Liver (tissue), 9 donors: ENCODE data around the gene ZNF689. TPM values are rescaled to one million over a fixed set of nuclear protein-coding genes. Genes with fewer than 3 reads are reported as not detected.
A peak's percentile ranks its signal among the peaks of the same experiment; 100 is the strongest.

Experiments used
- DNase-seq: peaks from one replicate; pipeline ENCODE4 v3.0.0-alpha.2; 2017; ENCODE audit warnings: low spot score
- H3K27ac ChIP-seq, 2 donors: one replicate each; pipeline ENCODE4 v1.7.0; 2013; ENCODE audit warnings: inconsistent platforms in 2 of 2, low read length in 2 of 2, control low read depth in 1 of 2, low read depth in 1 of 2, mild to moderate bottlenecking in 1 of 2
- H3K27me3 ChIP-seq, 4 donors: one replicate each; pipeline versions ENCODE4 v1.6.1 to v1.7.0; 2013; ENCODE audit warnings: low read length in 3 of 4, inconsistent platforms in 1 of 4, mild to moderate bottlenecking in 1 of 4, moderate library complexity in 1 of 4; ENCODE audit not compliant: control insufficient read depth in 4 of 4, insufficient read depth in 4 of 4
- H3K36me3 ChIP-seq, 4 donors: one replicate each; pipeline versions ENCODE4 v1.6.1 to v1.7.0; 2013; ENCODE audit warnings: low read length in 3 of 4, mild to moderate bottlenecking in 3 of 4, low read depth in 1 of 4, moderate library complexity in 1 of 4; ENCODE audit not compliant: control insufficient read depth in 4 of 4, insufficient read depth in 3 of 4
- H3K4me1 ChIP-seq, 4 donors: one replicate each; pipeline versions ENCODE4 v1.6.1 to v1.7.0; 2013; ENCODE audit warnings: low read length in 3 of 4, mild to moderate bottlenecking in 3 of 4, moderate library complexity in 1 of 4; ENCODE audit not compliant: control insufficient read depth in 4 of 4, insufficient read depth in 4 of 4
- H3K4me3 ChIP-seq, 3 donors: one replicate each; pipeline versions ENCODE4 v1.6.1 to v1.7.0; 2013; ENCODE audit warnings: low read length in 3 of 3, control low read depth in 1 of 3, low read depth in 1 of 3, mild to moderate bottlenecking in 1 of 3
- H3K9ac ChIP-seq, 2 donors: one replicate each; pipeline ENCODE4 v1.7.0; 2013; ENCODE audit warnings: low read length in 2 of 2, mild to moderate bottlenecking in 2 of 2, moderate library complexity in 2 of 2, control low read depth in 1 of 2, low read depth in 1 of 2
- H3K9me3 ChIP-seq, 4 donors: one replicate each; pipeline versions ENCODE4 v1.6.1 to v1.7.0; 2013; ENCODE audit warnings: low read length in 3 of 4; ENCODE audit not compliant: control insufficient read depth in 4 of 4
- ATF3 ChIP-seq: IDR thresholded peaks from 2 replicates; pipeline ENCODE4 v1.6.1; 2016; ENCODE audit warnings: antibody characterized with exemption
- EGR1 ChIP-seq, 2 donors: IDR thresholded peaks; 2 replicates each; pipeline ENCODE4 v1.6.1; 2016 to 2018; ENCODE audit warnings: antibody characterized with exemption in 2 of 2, low read depth in 2 of 2
- FOXA1 ChIP-seq: IDR thresholded peaks from 2 replicates; pipeline ENCODE4 v1.6.1; 2016; ENCODE audit warnings: antibody characterized with exemption
- FOXA2 ChIP-seq: IDR thresholded peaks from 2 replicates; pipeline ENCODE4 v1.6.1; 2016; ENCODE audit warnings: antibody characterized with exemption
- GABPA ChIP-seq, 2 donors: IDR thresholded peaks in 1 of 2; conservative IDR thresholded peaks in 1 of 2; 2 replicates each; pipeline ENCODE4 v1.6.1; 2016; ENCODE audit warnings: antibody characterized with exemption in 2 of 2, mild to moderate bottlenecking in 1 of 2, moderate library complexity in 1 of 2
- HNF4A ChIP-seq, 2 donors: conservative IDR thresholded peaks; 2 replicates each; pipeline ENCODE4 v1.6.1; 2016; ENCODE audit warnings: antibody characterized with exemption in 2 of 2, mild to moderate bottlenecking in 2 of 2
- HNF4G ChIP-seq: IDR thresholded peaks from 2 replicates; pipeline ENCODE4 v1.6.1; 2016; ENCODE audit warnings: antibody characterized with exemption
- JUND ChIP-seq, 2 donors: IDR thresholded peaks; 2 replicates each; pipeline ENCODE4 v1.6.1; 2016; ENCODE audit warnings: antibody characterized with exemption in 2 of 2
- MAX ChIP-seq: IDR thresholded peaks from 2 replicates; pipeline ENCODE4 v1.6.1; 2016; ENCODE audit warnings: antibody characterized with exemption
- NR2F2 ChIP-seq: IDR thresholded peaks from 2 replicates; pipeline ENCODE4 v1.6.1; 2016; ENCODE audit warnings: antibody characterized with exemption
- RAD21 ChIP-seq, 2 donors: IDR thresholded peaks; 2 replicates each; pipeline ENCODE4 v1.6.1; 2016; ENCODE audit warnings: antibody characterized with exemption in 2 of 2, mild to moderate bottlenecking in 2 of 2
- REST ChIP-seq: IDR thresholded peaks from 2 replicates; pipeline ENCODE4 v1.6.1; 2016; ENCODE audit warnings: antibody characterized with exemption, mild to moderate bottlenecking
- RXRA ChIP-seq, 2 donors: IDR thresholded peaks; 2 replicates each; pipeline ENCODE4 v1.6.1; 2017 to 2018; ENCODE audit warnings: antibody characterized with exemption in 2 of 2, mild to moderate bottlenecking in 1 of 2
- SP1 ChIP-seq: IDR thresholded peaks from 2 replicates; pipeline ENCODE4 v1.6.1; 2018; ENCODE audit warnings: antibody characterized with exemption, mild to moderate bottlenecking
- TAF1 ChIP-seq: conservative IDR thresholded peaks from 2 replicates; pipeline ENCODE4 v1.6.1; 2016; ENCODE audit warnings: antibody characterized with exemption, mild to moderate bottlenecking
- YY1 ChIP-seq: IDR thresholded peaks from 2 replicates; pipeline ENCODE4 v1.6.1; 2016; ENCODE audit warnings: antibody characterized with exemption, mild to moderate bottlenecking
- ZBTB33 ChIP-seq: IDR thresholded peaks from 2 replicates; pipeline ENCODE4 v1.6.1; 2016; ENCODE audit warnings: antibody characterized with exemption
- WGBS: extraction: QIAGEN DNeasy Blood & Tissue Kit; methylation state at CpG from one replicate; pipeline ENCODE4 v1.1.7; 2013; 5-methylcytosine and 5-hydroxymethylcytosine counted together
- polyA plus RNA-seq, 2 donors: library from polyadenylated mRNA; stranded (reverse) in 1 of 2; unstranded in 1 of 2; fragments of 200-250 nt in 1 of 2; fragments of >200 nt in 1 of 2; fragmentation: Nextera tagmentation in 1 of 2; extraction: Ambion mirVana in 1 of 2; gene quantifications; one replicate each; pipeline versions ENCODE4 v1.2.1 to v1.2.3, GENCODE V29; 2013 to 2015
- total RNA-seq, 2 donors: library from RNA; depleted of rRNA; stranded (reverse); fragments of >200 nt; gene quantifications; one replicate each; pipeline ENCODE4 v1.2.3, GENCODE V29; 2014
- donor health status: healthy.
- donor health status: healthy.
- donor health status: healthy.
- donor health status: healthy.
- donor health status: healthy.

Gene ZNF689
- total and polyA plus RNA-seq, 4 donors = 2.6 to 5.8 (median 4.3) TPM

GRCh38 chr16:30658731-30659506 is 48.7 kb upstream of the ZNF689 start:
- TF ChIP-seq TAF1 = peak; percentile 35
- peak; percentile 50 to 68 for TF ChIP-seq HNF4A (conservative IDR thresholded peaks at IDR 0.05)
- TF ChIP-seq MAX = peak; percentile 74
- no peak for TF ChIP-seq ATF3
- TF ChIP-seq HNF4G = peak; percentile 60
- no peak for TF ChIP-seq YY1
- TF ChIP-seq JUND (IDR thresholded peaks at IDR 0.05) = peak; percentile 17 to 54
- peak in 1 of 2 donors; percentile 5 for TF ChIP-seq RXRA (IDR thresholded peaks at IDR 0.05)
- TF ChIP-seq ZBTB33 = no peak
- no peak for TF ChIP-seq REST
- no peak for TF ChIP-seq SP1
- H3K9me3 ChIP-seq = no peaks in the 10 kb centered on the region
- H3K27me3 ChIP-seq = no peaks in the 10 kb centered on the region
- peak overlapping the region; percentile 93 to 95 for H3K27ac ChIP-seq
- H3K9ac ChIP-seq = peak overlapping the region; percentile 94
- DNase-seq = no peak
- H3K36me3 ChIP-seq = peaks cover 15 to 43% (median 34%) of the 10 kb centered on the region in 4 donors
- H3K4me1 ChIP-seq = peaks cover 3 to 37% (median 31%) of the 10 kb centered on the region in 4 donors
- under 1% methylated on average over 64 of the region's 64 CpGs for WGBS
- peak overlapping the region; percentile 65 to 88 (median 83) for H3K4me3 ChIP-seq

- H3K27me3 ChIP-seq = no peaks in the 10 kb centered on the region
- peak within 1 kb of the TSS; percentile 94 for H3K9ac ChIP-seq
- peak within 1 kb of the TSS; percentile 93 to 95 for H3K27ac ChIP-seq
- H3K9me3 ChIP-seq = no peaks in the 10 kb centered on the region
- under 1% methylated on average over 86 of the region's 86 CpGs for WGBS
- peak within 1 kb of the TSS; percentile 77 to 88 (median 83) for H3K4me3 ChIP-seq
- peaks cover 3 to 33% (median 29%) of the 10 kb centered on the region in 4 donors for H3K4me1 ChIP-seq
- H3K36me3 ChIP-seq = peaks cover 15 to 39% (median 28%) of the 10 kb centered on the region in 4 donors
- peak; percentile 99 for DNase-seq
- peak; percentile 19 for TF ChIP-seq FOXA2
- TF ChIP-seq RXRA (IDR thresholded peaks at IDR 0.05) = peak; percentile 21 to 48
- TF ChIP-seq EGR1 (IDR thresholded peaks at IDR 0.05; ENCODE audit: low read depth in 2 of 2) = peak; percentile 86 to 88
- TF ChIP-seq FOXA1 = no peak
- peak; percentile 14 for TF ChIP-seq TAF1
- peak; percentile 8 for TF ChIP-seq NR2F2
- no peak for TF ChIP-seq HNF4A (conservative IDR thresholded peaks at IDR 0.05)
- TF ChIP-seq GABPA (IDR thresholded peaks at IDR 0.05 in 1 of 2, conservative IDR thresholded peaks at IDR 0.05 in 1 of 2) = peak; percentile 35 to 81
- TF ChIP-seq ATF3 = peak; percentile 44
- peak; percentile 57 to 66 for TF ChIP-seq RAD21 (IDR thresholded peaks at IDR 0.05)
- TF ChIP-seq SP1 = peak; percentile 95
- peak; percentile 94 for TF ChIP-seq YY1
- no peak for TF ChIP-seq ZBTB33
- TF ChIP-seq MAX = peak; percentile 57
These were observed 47.9 kb upstream of the ZNF689 start, which contains the start of gene FBRS for GRCh38 chr16:30657866-30658730. Gene FBRS, plus strand, starts transcription at chr16:30658431. Its CDS starts 1,088 bp downstream, at chr16:30659519.
